ENCODE data around the gene HSDL2.
"Not testable (repeated sequence)": the region's sequence is repeated elsewhere in the genome, so short reads cannot be mapped to it uniquely, and the experiment has no call there.

Gene HSDL2

DNA sequence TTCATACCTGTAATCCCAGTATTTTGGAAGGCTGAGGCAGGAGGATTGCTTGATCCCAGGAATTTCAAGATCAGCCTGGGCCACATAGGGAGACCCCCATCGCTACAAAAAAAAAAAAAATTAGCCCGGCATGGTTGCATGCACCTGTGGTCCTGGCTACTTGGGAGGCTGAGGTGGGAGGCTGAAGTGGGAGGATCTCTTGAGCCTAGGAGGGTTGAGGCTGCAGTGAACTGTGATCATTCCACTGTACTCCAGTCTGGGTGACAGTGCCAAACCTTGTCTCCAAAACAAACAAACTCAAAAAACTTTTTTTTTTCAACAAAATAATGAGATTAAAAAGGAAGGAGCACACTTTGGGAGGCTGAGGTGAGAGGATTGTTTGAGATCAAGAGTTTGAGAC is 120.9 kb downstream of the HSDL2 start:
- no peak for DNase-seq (ENCODE audit: low spot score)

DNA sequence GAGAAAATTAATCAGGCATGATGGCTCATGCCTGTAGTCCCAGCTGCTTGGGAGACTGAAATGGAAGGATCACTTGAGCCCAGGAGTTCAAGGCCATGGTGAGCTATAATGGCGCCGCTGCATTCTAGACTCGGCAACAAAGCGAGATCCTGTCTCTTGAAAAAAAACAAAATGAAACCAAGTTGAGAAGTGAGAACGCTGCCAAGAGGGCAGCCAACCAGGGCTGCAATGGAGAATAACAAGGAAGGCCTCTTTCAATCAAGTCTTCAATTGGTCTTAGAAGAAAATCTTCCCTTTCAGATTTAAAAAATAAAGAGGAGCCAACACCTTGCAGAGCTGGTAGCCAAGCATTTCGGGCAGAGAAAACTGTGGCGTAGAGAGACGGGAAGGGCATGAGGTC is 121.4 kb downstream of the HSDL2 start:
- no peak for DNase-seq (ENCODE audit: low spot score)

DNA sequence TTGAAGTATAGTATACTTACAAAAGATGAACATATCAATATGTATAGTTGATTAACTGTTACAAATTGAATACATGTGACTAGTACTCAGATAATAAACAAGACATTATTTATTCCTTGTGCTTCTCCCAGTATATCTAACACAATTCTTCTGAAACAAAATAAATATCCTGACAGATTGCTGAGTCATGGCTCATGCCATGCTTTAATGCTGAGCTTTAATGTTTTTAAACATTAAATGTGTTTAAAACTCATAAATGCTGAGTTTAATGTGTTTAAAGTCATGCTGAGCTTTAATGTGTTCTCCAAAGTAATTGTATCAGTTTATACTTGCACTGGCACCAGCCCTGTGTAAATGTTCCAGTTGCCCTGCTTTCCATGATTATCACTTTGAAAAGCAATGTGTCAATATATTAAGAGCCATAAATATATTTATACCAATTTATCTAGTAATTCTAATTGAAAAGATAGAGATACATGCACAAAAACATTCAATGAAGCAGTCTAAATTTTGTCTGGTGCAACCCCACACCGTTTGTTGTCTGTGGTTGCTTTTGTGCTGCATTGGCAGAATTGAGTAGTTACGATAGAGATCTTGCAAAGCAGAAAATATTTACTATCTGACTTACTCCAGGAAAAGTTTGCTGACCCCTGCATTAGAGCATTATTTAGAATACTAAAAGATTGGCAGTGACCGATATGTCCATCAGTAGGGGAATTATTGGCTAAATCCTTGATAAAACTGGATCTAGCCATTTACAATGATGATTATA is 122.5 kb downstream of the HSDL2 start:
- DNase-seq (ENCODE audit: low spot score): no peak

DNA sequence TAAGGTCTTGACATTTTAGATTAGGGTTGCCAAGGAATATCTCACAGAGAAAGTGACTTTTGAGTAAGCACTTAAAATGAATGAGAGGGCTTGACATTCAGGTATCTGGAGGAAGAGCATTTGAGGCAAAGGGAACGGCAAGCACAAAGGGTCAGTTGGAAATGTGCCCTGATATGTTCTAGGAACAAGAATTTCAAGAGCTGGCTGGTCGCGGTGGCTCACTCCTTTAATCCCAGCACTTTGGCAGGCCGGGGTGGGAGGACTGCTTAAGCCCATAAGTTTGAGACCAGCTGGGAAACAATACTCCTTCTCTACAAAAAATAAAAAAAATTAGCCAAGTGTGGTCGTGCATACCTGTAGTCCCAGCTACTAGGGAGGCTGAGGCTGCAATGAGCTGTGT is 123.3 kb downstream of the HSDL2 start:
- DNase-seq (ENCODE audit: low spot score): no peak

DNA sequence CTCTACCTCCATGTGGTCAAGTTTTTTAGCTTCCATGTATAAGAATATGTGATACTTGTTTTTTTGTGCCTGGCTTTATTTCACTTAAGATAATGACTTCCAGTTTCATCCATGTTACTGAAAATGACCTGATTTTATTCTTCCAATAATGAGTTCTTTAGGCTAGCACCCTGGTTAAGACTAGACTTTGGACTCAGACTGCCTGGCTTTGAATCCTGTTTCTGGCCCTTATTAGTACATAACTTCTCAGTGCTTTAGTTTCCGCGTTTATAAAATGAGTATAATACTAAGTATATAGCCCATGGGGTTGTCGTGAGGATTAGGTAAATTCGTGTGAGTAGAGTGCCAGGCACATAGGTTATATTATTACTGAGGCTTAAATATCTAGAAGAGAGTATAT is 125.2 kb downstream of the HSDL2 start:
- DNase-seq (ENCODE audit: low spot score): no peak

GRCh38 chr9:112505607-112506006 is 125.7 kb downstream of the HSDL2 start:
- DNase-seq (ENCODE audit: low spot score): no peak

GRCh38 chr9:112506571-112506970 is 126.7 kb downstream of the HSDL2 start:
- no peak for DNase-seq (ENCODE audit: low spot score)

GRCh38 chr9:112507001-112507680 is 127.2 kb downstream of the HSDL2 start:
- no peak for DNase-seq (ENCODE audit: low spot score)

- no peak for DNase-seq (ENCODE audit: low spot score)
Observed at GRCh38 chr9:112508377-112508776, 128.5 kb downstream of the HSDL2 start.

DNA sequence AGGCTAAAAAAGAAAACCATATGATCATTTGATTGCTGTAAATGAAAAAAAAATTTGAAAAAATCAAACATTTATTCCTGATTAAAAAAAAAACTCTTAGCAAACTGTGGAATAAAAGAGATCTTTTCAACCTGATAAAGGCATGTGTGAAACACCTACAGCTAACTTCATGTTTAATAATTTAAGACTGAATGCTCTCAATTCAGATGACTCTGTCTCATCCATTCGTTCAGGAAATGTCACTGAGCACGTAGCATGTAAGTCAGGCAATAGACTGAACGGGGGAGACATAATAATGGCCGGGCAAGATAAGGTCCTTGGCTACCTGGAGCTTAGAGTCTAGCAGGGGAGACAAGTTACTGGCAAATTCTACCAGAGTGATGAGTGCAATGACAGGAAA is 132.5 kb downstream of the HSDL2 start:
- DNase-seq (ENCODE audit: low spot score): not testable (repeated sequence)

DNA sequence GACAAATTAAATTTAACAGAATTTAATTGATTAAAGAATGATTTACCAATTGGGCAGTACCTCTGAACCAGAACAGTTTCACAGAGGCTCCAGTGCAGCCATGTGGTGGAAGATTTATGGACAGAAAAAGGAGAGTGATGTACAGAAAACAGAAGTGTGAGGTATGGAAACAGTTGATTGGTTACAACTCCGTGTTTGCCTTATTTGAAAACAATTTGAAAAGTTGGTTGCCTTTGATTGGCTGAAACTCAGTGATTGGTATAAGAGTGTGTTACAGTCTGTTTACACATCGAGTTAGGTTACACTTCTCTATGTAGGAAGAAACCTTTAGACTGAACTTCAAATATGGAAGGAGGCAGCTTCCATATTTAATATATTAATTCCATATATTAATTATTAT is 136.9 kb downstream of the HSDL2 start:
- DNase-seq (ENCODE audit: low spot score): no peak

- no peak for DNase-seq (ENCODE audit: low spot score)
Observed at GRCh38 chr9:112520069-112520468, 140.2 kb downstream of the HSDL2 start.

- no peak for DNase-seq (ENCODE audit: low spot score)
Observed at GRCh38 chr9:112520656-112521055, 140.7 kb downstream of the HSDL2 start.
